GM19372 (cell line): ENCODE results near the gene P2RY14.

Experiments
- ATAC-seq: cut with Tn5 transposase; IDR thresholded peaks from one replicate; pipeline ENCODE4 v1.9.1; 2021; ENCODE audit warnings: mild to moderate bottlenecking, low read depth, moderate library complexity; ENCODE audit not compliant: unreplicated experiment

The P2RY14 gene

DNA sequence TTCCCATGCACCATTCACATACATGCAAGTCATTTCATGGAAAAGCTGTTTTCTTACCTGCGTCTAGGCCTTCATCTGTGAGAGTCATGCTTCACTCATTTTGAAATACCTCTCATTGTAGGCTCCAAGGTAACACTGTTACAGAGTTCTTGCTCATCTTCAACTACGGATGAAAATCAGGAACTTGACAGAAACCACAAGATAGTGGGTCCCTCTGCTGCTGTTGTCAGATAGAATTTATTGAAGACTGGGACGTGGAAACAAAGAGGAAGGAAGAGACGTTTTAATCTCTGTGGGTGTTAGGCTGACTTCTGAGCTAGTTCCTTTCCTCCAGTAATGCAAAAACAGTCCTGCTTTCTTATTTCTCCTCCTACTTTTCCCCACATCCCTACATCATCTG is at the start of gene P2RY14:
P2RY14 (minus strand) TSS at position 313 of the 400 bp plus-strand sequence. CDS start 64,226 bp downstream, outside the sequence.
- ATAC-seq = no peak

DNA sequence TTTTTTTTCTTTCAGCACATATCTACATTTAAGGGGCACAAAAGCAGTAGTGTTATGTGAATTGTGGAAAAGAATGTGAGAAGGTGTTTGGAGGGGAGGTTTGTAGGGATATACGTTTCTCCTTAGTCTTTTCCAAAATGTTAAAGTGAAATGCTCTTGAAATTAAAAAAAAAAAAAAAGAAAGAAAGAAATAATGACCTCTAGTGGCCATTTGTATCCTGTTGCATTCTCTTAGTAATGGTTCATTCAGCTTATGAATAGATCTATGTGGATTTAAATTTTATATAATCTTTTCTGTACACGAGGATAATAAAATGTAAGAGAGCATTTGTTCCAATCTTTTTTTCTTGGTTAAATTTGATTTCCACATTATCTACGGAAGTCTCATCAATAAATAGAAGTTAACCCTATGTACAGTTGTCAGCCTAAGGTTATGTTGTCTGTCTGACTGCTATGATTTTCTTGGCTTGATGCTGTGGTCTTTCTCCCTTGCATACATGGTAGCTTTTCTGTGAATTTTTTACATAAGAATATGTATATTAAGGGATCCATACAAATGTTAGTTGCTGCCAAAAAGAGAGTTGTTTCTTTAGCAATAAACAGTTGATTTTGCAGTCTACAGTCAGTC is 49.3 kb upstream of the P2RY14 start:
- no peak for ATAC-seq

DNA sequence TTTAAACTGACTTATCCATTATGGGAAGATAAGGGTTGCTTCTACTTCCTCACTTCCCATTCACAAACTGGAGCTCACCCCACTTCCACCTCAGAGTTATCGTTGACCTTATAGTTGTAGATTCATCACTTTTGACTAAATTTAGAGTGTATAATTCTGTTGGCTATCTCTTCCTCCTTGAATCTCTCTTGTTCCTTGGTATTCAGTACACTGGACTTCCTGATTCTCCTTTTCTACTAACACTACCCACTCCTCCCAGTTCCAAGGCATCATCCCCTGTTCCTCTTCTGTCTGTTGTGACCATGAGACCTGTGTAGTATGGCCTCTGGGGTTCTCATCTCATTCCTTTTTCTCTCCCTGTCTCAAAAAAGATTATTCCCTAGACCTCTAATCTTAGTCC is 44.2 kb upstream of the P2RY14 start:
- no peak for ATAC-seq

DNA sequence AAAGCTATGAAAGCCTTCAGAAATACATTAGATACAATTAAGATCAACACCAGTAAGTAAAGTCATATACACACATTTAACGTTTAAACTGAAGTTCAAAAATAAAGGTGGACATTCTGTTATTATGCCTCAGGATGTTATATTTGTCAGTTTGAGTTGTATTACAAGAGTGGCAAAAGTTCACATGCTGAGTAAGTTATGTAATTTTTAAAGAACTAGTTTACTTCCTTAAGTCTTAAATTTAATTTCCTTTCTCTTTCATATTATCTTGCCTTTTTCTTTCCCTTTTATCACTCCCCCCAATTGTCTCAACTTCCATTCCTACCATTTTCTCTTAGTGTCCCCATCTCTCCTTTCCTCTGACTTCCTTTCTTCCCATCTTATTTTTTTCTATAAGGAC is 43.2 kb upstream of the P2RY14 start:
- ATAC-seq = no peak

DNA sequence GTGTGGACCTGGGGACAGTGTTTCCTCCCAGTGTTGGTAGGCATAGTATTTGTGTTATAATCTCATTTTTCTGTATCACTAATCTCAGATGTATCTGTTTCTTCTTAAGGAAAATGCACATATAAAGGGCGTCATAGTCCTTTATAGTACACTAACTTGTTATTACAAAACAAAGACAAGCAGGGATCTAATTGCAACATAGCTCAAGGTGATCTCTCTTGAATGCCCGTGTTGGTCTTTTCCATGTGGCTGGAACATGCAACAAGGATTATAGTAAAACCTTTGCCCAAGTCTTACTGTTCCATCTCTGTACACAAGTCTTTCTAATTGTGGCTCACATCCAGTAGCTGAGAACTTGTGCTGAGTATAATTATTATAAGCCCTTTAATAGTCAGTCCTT is 41.8 kb upstream of the P2RY14 start:
- ATAC-seq = no peak

DNA sequence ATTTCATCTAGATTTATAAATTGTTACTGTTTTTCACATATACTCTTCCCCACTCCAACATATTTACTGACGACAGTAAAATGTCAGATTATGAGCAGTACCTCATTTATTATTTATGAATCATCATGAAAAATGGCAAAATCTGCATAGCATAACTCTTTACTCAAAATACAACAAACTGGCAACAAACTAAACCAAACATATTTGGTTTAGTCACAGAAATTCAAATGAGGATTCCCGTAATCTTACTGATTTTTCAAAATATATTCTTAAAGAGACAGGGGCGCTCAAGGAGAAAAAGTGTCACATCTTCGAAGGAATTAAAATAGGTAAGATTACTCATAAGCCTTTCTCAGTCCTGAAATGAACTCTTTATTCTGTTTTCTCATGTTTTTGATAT is 41.3 kb upstream of the P2RY14 start:
- no peak for ATAC-seq

DNA sequence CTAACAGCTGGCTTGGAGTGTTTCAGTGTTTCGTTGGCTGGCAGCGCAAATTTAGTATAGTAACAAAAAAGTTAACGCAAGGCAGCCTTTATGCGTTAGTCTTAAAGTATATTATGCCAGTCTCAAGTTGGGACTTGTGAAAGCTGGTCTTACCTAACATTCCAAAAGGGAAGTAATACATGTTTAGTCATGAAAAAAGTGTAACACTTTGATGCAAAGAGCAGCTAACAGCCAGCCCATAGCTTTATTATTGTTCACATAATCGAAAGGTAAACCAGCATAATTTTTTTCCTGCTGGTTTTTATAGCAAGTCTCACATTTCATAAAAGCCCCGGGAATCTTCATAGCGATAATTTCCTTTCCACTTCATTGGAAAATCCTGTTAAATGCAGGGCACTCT is 40.6 kb upstream of the P2RY14 start:
- ATAC-seq = no peak

DNA sequence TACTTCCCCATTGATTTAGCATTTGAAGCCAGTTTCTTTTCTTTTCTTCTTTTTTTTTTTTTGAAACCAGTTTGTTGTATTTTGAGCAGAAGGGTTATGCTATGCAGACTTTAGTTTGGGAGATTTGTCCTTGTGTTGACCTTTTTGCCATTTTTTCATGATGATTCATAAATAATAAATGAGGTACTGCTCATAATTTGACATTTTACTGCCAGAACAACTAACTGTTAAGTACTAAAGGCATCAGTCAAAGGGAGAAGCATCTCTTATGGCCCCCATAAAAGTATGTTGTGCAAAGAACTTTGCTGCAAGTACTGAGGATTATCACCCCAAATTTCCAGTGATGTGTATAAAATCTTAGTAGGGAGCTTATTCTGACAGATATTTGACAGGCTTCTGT is 40.0 kb upstream of the P2RY14 start:
- no peak for ATAC-seq

DNA sequence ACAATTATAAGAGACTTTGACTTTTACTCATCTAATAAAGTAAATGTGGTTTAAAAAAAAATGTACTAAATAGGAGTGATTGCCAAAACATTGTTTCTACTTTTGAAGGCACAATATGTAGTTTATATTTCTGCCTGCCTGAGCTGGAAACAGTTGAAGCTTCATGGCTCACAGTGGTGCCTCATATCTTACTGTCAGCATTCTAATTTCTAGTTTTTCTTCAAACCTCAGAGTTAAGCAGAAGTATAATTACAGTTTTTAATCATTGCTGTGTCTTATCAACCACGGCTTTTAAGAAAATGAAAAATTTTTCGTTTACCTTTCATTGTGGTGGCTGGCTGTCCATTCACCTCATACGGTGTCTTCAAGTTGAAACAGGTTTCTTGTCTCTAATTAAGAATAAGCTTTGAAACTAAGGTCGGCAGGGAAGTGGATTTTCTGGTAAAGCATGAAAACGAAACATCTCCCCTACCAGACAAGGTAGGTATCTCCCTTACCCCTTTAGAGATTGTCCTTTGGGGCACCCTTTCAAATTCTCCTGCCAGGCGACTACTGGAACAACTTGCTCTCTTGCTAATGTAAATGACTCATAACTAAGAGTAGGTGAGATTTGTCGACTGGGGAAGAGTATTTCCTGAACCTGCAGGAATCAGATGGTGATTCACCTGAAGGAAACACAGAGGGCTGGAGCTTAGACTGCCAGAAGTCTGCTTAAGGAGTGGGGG is 38.1 kb upstream of the P2RY14 start, which contains the start of gene GPR87:
GPR87 (minus strand) TSS at position 554 of the 725 bp plus-strand sequence. CDS start 16,720 bp downstream, outside the sequence.
- ATAC-seq = no peak

DNA sequence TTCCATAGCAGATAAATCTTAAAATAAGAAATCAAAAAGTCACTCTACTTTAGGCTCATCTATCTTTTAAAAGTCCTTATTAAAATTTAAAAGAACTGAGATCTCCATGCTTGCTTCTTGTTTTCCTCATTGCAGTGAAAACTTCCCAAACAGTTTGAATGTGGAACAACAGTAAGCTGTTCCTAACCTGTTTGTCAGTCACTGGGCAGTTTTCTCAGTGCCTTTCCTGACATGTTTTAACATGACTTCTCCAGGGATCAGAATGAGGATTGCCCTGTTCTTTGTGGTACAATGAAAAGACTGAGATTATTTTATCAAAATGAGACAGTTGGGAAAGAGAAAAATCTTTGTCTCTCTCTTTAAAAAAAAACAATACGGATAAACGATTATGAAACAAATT is 37.5 kb upstream of the P2RY14 start:
- no peak for ATAC-seq

DNA sequence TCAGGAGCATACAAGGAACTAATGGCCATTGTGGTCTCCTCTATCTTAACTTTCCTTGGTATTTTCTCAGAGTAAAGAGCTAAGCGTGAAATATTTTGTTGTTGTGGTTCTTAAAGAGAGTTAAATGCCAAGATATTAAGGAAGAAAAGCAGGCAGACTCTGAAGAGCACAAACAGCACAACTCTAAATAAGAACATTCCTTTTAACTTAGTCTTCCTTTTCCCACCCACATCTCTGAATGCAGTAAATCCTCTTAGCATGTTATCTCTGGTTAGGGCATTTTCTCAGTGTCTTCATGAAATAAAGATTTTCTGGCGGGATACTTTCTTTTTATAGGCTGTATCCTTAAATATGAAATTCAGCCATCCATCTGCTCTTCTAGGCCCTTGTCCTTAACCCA is 36.8 kb upstream of the P2RY14 start:
- ATAC-seq = no peak

DNA sequence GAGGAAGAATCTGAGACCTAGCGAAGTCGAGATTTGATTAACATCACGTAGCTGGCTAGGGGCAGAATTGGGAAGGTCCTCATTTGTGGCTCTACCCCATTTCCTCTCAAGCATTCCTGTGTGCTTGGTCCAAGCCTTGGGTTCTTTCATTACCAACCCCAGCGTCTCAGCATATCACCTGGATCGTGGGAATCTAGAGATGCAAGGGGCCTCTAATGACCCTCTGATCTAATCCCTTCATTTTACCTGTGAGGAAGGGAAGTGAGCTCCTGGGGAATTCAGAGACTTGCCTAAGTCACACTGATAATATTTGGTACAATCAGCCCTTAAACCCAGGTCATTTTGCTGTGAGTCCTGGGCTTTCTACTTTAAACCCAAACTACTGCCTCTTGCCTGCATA is 36.3 kb upstream of the P2RY14 start:
- ATAC-seq = no peak

DNA sequence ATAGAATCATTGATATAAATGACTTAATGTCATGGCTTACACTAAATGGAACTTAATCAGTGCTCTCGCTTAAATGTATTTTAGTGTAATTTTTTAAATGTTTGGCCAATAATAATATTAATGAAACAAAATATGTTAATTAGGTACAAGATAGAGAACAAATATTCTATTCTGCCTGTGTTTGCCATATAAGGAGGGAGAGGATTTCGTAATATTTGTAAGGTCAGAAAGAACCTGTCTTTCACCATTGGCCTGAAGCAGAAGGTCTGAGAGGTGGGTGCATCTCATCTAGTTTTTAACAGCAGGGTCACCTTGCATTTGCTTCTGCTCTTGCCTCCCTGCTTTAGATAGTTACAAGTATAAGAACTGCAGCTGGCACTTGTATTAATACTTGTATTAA is 35.8 kb upstream of the P2RY14 start:
- no peak for ATAC-seq

DNA sequence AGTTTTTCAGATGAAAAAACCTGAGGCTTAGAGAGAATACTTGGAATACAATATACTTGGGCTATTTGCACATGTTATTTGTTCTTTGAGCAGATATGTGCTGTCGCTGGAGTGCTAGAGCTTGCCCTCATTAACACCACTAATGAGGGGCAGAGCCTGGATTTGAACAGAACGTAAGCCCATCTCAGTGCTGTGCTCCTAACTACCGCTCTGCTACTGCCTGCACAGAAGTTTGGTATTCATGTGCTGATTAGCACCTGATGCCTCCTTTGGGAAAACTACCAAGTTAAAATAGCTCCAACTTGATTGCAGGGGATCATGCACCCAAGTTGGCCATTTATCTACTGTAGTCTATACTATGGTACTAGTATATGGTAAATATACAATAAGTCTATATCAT is 34.6 kb upstream of the P2RY14 start:
- no peak for ATAC-seq

DNA sequence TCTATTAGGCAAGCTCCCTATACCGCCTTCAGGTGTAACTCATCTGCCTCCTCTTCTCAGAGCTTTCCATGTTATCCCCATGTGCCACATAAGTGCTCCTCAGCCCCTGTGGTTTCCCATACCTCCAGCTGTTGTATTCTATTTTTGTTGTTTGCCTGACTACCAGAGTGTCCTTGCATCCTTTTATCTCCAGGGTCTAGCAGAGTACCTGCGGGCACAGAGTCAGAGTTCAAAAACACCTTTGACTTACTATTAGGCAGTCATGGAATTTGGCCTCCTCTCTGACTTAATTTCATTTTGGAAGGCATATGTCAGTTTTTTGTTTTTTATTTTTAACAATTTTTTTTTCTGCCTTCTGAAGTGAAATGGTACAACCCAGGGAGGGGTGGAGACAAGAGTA is 31.2 kb upstream of the P2RY14 start:
- ATAC-seq = no peak

DNA sequence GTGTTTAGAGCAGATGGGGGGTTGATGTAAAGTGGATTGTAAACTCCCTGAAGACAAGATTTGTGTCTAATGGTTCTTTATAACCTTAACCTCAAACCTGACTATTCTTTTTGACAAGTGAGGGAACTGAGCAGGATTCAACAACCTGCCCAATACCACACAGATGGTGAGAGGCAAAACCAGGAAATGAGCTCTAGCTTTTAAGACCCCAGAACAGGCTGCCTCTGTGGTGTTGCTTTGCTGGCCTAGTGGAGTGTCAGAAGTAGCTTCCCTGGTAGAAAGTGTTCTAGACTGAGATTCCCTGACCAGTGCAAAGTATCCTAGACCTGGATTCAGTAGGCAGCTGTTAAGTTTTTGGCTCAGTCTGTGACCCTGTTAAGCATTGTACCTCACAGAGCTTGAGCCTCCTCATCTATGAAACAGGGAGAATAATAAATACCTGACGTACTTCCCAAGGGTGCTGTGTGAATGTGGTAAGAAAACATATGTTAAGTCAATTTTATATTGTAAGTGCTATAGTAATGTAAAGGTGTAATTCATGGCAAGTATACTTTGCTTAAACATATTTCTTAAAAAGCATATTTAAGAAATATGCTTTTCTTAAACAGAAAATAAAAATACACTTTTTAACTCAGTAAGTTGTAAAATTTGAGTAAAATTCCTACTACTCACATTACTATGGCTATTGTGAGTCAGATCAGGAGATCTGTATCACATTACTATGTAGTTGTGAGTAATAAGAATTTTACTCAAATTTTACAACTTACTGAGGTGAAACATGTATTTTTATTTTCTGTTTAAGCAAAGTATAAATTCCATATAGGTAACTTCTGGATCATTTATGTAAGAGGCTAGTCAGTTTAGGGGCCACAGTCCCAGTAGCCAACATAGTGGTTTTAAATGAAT is 29.5 kb upstream of the P2RY14 start:
- no peak for ATAC-seq

DNA sequence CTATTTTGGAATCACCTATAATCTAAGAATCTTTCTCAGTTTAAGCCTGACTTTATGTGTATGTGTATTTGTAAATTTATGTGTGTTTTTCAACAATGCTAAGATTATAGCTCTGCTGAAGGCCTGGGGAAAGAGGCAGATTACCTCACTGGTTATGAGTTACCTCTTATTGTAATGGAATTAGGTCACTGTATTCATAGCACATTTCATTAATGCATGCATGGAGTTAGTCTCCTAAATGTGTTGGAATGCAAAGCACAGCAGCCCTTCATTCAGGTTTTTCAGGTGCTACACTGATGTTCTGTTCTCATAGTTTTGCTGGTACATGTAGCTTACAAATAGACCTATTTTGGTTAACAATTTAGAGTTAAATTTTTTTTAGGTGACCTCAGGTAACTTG is 28.8 kb upstream of the P2RY14 start:
- no peak for ATAC-seq

DNA sequence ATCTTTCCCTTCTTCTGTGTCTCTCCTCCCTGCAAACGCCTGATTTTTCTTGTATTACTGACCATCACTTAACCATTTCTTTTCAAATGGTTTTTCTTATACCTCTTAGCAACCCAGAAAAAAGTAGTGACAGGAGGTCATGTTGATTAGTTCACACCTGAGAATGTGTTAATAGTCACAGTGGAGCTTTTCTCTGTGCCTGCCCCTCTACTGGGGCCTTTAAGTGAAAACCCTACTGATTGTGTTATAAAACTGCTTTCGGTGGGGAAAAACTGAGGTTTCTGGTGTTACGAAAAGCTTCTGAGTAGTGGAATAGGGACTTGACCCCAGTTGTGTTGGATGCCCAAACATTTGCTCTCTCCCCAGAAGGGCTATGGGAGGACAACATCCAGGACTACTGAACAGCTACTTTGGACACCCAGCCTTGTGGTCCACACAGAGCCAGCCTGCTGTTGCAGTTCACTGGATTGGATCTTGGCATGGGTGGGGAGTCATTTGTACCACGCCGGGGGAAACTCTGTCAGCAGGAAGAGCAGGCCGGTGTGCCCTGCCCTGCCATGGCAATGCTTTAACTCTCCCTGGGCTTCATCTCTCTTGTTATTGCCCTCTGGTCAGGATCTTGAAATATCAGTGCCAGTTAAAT is 27.9 kb upstream of the P2RY14 start:
- no peak for ATAC-seq

DNA sequence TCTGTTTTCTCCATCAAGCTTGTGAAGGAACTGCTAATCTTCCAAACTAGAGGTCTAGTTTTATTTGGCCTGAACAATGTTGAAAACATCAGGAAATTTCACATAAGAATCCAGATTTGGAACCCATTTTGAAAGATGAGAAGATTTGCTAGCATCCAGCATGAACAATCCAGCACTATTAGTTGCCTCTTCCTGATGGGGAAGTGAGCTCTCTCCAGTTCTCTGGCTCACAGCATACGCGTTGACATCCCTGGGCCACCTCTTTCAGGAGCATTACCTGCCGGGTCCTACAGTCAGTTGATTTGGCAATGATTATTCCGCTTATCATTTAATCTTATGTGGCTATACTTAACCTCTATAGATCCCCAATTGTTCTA is 27.4 kb upstream of the P2RY14 start:
- no peak for ATAC-seq

DNA sequence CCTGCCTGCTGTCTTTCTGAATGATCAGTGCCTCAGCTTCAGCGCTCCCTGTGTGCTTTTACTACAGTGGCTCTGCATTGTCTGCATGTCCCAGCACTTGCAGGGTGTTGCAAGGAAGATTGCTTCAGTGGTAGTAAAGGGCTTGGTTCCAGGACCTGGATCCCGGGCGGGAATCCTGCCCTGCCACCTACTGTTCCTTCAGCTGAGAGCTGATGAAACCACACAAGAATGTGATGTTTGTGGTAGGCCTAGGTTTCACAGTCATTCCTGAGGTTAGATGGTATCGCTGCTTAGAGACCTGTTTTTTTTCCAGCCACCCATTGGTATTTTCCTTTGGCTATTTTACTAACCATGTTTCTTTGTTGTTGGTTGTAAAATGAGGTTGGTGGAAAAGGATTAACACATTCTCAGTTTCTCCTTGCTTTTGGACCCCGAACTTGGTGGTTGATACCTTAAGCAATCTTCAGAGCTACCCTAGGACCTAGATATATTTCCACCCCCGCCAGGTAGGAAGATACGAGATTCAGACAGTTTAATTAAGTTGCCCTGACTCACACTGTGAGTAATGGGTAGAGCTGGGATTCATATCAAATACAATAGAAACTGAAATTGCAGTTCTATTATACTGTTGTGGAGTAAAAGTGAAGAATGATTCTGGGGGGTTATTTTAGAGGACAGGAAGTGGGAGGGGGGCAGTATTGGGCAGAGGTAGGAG is 26.9 kb upstream of the P2RY14 start:
- no peak for ATAC-seq
